ENCODE measurements around the gene SHLD1.

The SHLD1 gene

DNA sequence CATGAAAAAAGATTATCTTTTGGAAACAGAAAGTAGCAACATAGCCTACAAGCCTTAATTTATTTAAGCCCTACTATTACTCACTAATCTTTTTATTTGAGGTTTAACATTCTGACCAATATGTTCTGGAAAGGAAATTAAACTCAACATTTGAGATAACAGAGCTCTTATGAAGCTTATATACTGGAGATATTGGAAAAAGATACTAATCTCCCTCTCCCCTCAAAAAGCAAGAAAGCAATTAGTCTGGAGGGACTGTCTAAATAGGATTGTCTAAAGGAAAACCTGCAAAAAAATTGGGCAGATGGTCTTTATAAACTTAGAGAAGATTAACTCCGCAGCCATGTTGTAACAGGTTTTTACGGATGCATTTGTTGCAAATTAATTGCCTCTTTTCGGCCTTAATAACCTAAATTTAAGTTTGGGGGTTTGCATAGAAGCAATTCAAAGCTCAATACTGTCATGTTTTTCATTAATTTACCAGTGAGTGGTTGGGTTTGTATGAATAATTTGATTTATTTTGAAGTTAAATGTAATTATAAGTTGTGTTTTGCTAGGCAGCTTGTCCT, 79.1 kb downstream of the SHLD1 start:
- no peaks in the 10 kb centered on the region for H3K36me3 ChIP-seq (ENCODE audit: control insufficient read depth, insufficient read depth, low read length)
- H3K79me2 ChIP-seq: no peaks in the 10 kb centered on the region
- H3K9me3 ChIP-seq (ENCODE audit: control insufficient read depth, low read length): no peaks in the 10 kb centered on the region
- no peak overlapping the region for H3K4me2 ChIP-seq (ENCODE audit: low read length)
- no peaks in the 10 kb centered on the region for H3K4me1 ChIP-seq
- H2AFZ ChIP-seq: no peak overlapping the region
- TF ChIP-seq, protein P1, sequence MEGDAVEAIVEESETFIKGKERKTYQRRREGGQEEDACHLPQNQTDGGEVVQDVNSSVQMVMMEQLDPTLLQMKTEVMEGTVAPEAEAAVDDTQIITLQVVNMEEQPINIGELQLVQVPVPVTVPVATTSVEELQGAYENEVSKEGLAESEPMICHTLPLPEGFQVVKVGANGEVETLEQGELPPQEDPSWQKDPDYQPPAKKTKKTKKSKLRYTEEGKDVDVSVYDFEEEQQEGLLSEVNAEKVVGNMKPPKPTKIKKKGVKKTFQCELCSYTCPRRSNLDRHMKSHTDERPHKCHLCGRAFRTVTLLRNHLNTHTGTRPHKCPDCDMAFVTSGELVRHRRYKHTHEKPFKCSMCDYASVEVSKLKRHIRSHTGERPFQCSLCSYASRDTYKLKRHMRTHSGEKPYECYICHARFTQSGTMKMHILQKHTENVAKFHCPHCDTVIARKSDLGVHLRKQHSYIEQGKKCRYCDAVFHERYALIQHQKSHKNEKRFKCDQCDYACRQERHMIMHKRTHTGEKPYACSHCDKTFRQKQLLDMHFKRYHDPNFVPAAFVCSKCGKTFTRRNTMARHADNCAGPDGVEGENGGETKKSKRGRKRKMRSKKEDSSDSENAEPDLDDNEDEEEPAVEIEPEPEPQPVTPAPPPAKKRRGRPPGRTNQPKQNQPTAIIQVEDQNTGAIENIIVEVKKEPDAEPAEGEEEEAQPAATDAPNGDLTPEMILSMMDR (IDR thresholded peaks at IDR 0.05): no peak
- no peak overlapping the region for H3K9ac ChIP-seq
- H3K27ac ChIP-seq: no peak overlapping the region
- no peak overlapping the region for H3K4me3 ChIP-seq (ENCODE audit: low read depth, low read length)
- H3K27me3 ChIP-seq (ENCODE audit: control insufficient read depth, insufficient read depth, low read length): no peaks in the 10 kb centered on the region

DNA sequence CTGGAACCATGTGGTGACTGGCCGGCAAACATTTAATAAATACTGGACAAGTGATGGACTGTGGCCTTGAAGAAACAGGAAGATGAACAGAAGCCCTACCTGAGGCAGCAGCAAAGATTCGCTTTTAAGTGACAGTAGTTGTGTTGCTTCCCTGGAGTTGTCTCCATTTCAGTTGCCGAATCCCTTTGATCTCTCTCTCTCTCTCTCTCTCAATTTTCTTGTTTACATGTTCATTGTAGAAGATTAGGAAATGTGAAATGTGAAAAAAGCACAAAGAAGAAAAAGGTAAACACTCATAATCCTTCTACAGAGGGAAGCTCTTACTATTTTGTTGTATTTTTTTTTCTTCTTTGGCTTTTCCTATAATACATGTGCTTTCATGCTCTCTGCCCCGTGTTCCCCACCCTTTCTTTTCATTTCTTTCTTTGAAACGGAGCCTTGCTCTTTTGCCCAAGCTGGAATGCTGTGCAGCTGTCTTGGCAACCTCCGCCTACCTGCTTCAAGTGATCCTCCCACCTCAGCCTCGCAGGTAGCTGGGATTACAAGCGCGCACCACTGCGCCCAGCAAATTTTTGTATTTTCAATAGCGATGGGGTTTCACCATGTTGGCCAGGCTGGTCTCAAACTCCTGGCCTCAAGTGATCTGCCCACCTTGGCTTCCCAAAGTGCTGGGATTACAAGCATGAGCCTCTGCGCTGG, 81.5 kb downstream of the SHLD1 start:
- Histone ChIP-seq H3K27ac (no peak overlapping the region), H3K4me3 (ENCODE audit: low read depth, low read length) (no peak overlapping the region)

DNA sequence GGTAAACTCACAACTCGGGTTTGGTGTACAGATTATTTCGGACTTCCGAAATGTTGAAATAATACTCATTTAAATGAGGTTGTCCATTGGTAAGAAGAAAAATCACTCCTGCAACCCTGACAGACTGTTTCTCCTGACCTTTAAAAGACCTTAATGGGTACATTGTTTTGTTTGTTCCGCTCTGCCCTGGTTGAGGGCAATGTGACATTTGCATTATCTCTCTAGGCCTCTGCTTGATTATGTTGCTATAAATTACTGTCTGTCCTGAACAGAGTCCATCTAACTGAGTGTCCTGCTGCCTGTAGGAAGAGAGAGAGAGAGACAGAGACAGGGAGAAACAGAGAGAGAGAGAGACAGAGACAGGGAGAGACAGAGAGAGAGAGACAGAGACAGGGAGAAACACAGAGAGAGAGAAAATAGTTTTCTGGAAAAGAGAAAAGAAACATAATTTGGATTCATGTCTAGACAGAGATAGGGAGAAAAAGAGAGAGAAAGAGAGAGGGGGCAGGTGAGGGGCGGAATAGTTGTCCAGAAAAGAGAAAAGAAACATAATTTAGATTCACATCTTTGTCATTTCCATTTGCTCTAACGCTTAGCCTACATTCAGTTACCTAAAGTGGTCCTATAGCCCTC, 83.2 kb downstream of the SHLD1 start:
- Histone ChIP-seq H3K4me2 (ENCODE audit: low read length) (no peak overlapping the region), H3K79me2 (no peaks in the 10 kb centered on the region), H3K36me3 (ENCODE audit: control insufficient read depth, insufficient read depth, low read length) (no peaks in the 10 kb centered on the region), H3K9ac (no peak overlapping the region), H2AFZ (no peak overlapping the region), H3K27ac (no peak overlapping the region), H3K4me3 (ENCODE audit: low read depth, low read length) (no peak overlapping the region), H3K27me3 (ENCODE audit: control insufficient read depth, insufficient read depth, low read length) (no peaks in the 10 kb centered on the region), H3K9me3 (ENCODE audit: control insufficient read depth, low read length) (no peaks in the 10 kb centered on the region), H3K4me1 (peaks cover 3% of the 10 kb centered on the region)
- TF ChIP-seq, protein P1 (IDR thresholded peaks at IDR 0.05): no peak

More for the DNA sequence above, 81.5 kb downstream of the SHLD1 start:
- H3K4me2 ChIP-seq (ENCODE audit: low read length): no peak overlapping the region
- H3K9ac ChIP-seq: no peak overlapping the region
- no peaks in the 10 kb centered on the region for H3K79me2 ChIP-seq
- H2AFZ ChIP-seq: no peak overlapping the region
- no peaks in the 10 kb centered on the region for H3K36me3 ChIP-seq (ENCODE audit: control insufficient read depth, insufficient read depth, low read length)
- H3K27me3 ChIP-seq (ENCODE audit: control insufficient read depth, insufficient read depth, low read length): no peaks in the 10 kb centered on the region
- peaks cover 3% of the 10 kb centered on the region for H3K4me1 ChIP-seq
- no peaks in the 10 kb centered on the region for H3K9me3 ChIP-seq (ENCODE audit: control insufficient read depth, low read length)
- TF ChIP-seq, protein P1 (IDR thresholded peaks at IDR 0.05): no peak

DNA sequence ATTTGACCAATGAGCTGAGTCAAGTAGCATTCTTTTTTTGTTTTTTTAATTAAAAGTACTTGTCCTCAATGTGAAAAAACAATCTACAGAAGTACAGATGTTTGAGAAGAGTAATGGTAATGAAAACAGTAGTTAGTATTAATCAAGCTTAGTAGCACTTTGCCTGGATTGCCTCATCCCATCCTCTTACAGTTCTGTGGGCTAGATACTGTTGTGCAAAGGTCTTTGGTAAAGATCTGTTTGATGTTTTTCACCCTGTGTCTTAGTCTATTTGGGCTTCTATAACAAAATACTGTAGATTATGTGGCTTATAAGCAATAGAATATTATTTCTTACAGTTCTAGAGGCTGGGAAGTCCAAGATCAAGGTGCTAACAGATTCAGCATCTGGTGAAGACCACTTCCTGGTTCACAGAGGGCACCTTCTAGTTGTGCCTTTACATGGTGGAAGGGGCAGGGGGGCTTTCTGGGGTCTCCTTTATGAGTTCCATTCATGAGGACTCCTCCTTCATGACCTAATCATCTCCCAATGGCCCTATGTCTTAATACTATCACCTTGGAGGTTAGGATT, 84.3 kb downstream of the SHLD1 start:
- no peaks in the 10 kb centered on the region for H3K27me3 ChIP-seq (ENCODE audit: control insufficient read depth, insufficient read depth, low read length)
- H2AFZ ChIP-seq: no peak overlapping the region
- TF ChIP-seq, protein P1 (IDR thresholded peaks at IDR 0.05): no peak
- H3K27ac ChIP-seq: no peak overlapping the region
- peaks cover 3% of the 10 kb centered on the region for H3K4me1 ChIP-seq
- no peaks in the 10 kb centered on the region for H3K79me2 ChIP-seq
- H3K9me3 ChIP-seq (ENCODE audit: control insufficient read depth, low read length): no peaks in the 10 kb centered on the region
- no peaks in the 10 kb centered on the region for H3K36me3 ChIP-seq (ENCODE audit: control insufficient read depth, insufficient read depth, low read length)
- H3K4me2 ChIP-seq (ENCODE audit: low read length): no peak overlapping the region
- no peak overlapping the region for H3K4me3 ChIP-seq (ENCODE audit: low read depth, low read length)
- no peak overlapping the region for H3K9ac ChIP-seq

All from parathyroid adenoma (tissue), 2 donors.